Measurements from ENCODE around the gene SERPINB6. TPM values are rescaled to one million over a fixed set of nuclear protein-coding genes. Genes with fewer than 3 reads are reported as not detected.
A peak's percentile ranks its signal among the peaks of the same experiment; 100 is the strongest.
"Not testable (repeated sequence)": the region's sequence is repeated elsewhere in the genome, so short reads cannot be mapped to it uniquely, and the experiment has no call there.

SERPINB6 gene
- total and polyA plus RNA-seq, 8 donors = 79.1 to 281 (median 156) TPM

GRCh38 chr6:2999618-3000557 is 28.5 kb upstream of the SERPINB6 start, which contains the start of gene NQO2:
Gene NQO2, plus strand, starts transcription at chr6:2999894. Its CDS starts 6,659 bp downstream, at chr6:3006553.
- peaks cover 5 to 13% (median 11%) of the 10 kb centered on the region in 4 donors for H3K36me3 ChIP-seq
- H3K4me1 ChIP-seq = peaks cover 17 to 44% (median 29%) of the 10 kb centered on the region in 4 donors
- intact Hi-C loops (cut with DNase I; ENCODE audit: low total_unique reads) = loop anchor here (5.0 kb wide), 1 partner anchor 57 kb away; no protein-coding TSS in a partner anchor
- DNase-seq = peak; percentile 97
- H3K4me3 ChIP-seq = peak within 1 kb of the TSS; percentile 68 to 91 (median 85)
- H3K27ac ChIP-seq = peak within 1 kb of the TSS; percentile 84 to 94 (median 90)
- TF ChIP-seq POLR2AphosphoS5 (IDR thresholded peaks at IDR 0.05) = peak; percentile 69 to 93 (median 91)
- TF ChIP-seq POLR2A (IDR thresholded peaks at IDR 0.05) = peak in 1 of 4 donors; percentile 60
- no peak for TF ChIP-seq CTCF (IDR thresholded peaks at IDR 0.05)
- H3K27me3 ChIP-seq = no peaks in the 10 kb centered on the region
- WGBS, 5 donors = 2 to 4% (median 2%) methylated on average over 45 to 87 of the region's 87 CpGs
- H3K9me3 ChIP-seq = no peaks in the 10 kb centered on the region

GRCh38 chr6:2998998-2999617 is 27.7 kb upstream of the SERPINB6 start:
- Histone ChIP-seq H3K9me3 (no peaks in the 10 kb centered on the region), H3K27ac (peak overlapping the region; percentile 44 to 94 (median 90)), H3K4me3 (peak overlapping the region; percentile 68 to 91 (median 85)), H3K4me1 (peaks cover 17 to 44% (median 29%) of the 10 kb centered on the region in 4 donors), H3K36me3 (peaks cover 0 to 5% (median 3%) of the 10 kb centered on the region in 4 donors), H3K27me3 (no peaks in the 10 kb centered on the region)
- DNase-seq = peak; percentile 43 to 67
- intact Hi-C loops (cut with DNase I; ENCODE audit: low total_unique reads) = loop anchor here (5.0 kb wide), 1 partner anchor 58 kb away; no protein-coding TSS in a partner anchor
- TF ChIP-seq POLR2AphosphoS5 (IDR thresholded peaks at IDR 0.05) (peak in 2 of 3 donors; percentile 51 to 69), POLR2A (IDR thresholded peaks at IDR 0.05) (no peak)
- 1 to 3% (median 2%) methylated on average over 27 to 30 of the region's 30 CpGs for WGBS, 5 donors

GRCh38 chr6:2998249-2998997 is 27.1 kb upstream of the SERPINB6 start:
- WGBS, 5 donors = 3 to 7% (median 5%) methylated on average over 9 to 16 of the region's 16 CpGs
- peak overlapping the region; percentile 44 to 94 (median 90) for H3K27ac ChIP-seq
- H3K27me3 ChIP-seq, H3K9me3 ChIP-seq, H3K36me3 ChIP-seq, DNase-seq: not testable (repeated sequence)
- intact Hi-C loops (cut with DNase I; ENCODE audit: low total_unique reads) = loop anchor here (5.0 kb wide), 1 partner anchor 59 kb away; no protein-coding TSS in a partner anchor
- H3K4me3 ChIP-seq = peak overlapping the region; percentile 68 to 91 (median 85)
- H3K4me1 ChIP-seq = peaks cover 17 to 44% (median 29%) of the 10 kb centered on the region in 4 donors
- peak in 5 of 7 experiments; percentile 53 to 88 (median 77) for TF ChIP-seq CTCF (IDR thresholded peaks at IDR 0.05)

GRCh38 chr6:2993755-2994317 is 22.5 kb upstream of the SERPINB6 start:
- no peak overlapping the region for H3K4me3 ChIP-seq
- intact Hi-C loops (cut with DNase I; ENCODE audit: low total_unique reads) = no loop called here
- no peak for DNase-seq
- no peak for TF ChIP-seq POLR2A (IDR thresholded peaks at IDR 0.05)
- no peak for TF ChIP-seq EP300 (IDR thresholded peaks at IDR 0.05)
- TF ChIP-seq CTCF (IDR thresholded peaks at IDR 0.05) = no peak
- TF ChIP-seq POLR2AphosphoS5 (IDR thresholded peaks at IDR 0.05) = no peak
- no peaks in the 10 kb centered on the region for H3K9me3 ChIP-seq
- no peaks in the 10 kb centered on the region for H3K36me3 ChIP-seq
- WGBS, 5 donors = 83 to 90% (median 90%) methylated on average over 4 of the region's 4 CpGs
- H3K27ac ChIP-seq = no peak overlapping the region
- no peaks in the 10 kb centered on the region for H3K27me3 ChIP-seq
- peaks cover 5 to 23% (median 16%) of the 10 kb centered on the region in 4 donors for H3K4me1 ChIP-seq

All from stomach (tissue), 9 donors.